Subcutaneous adipose tissue (tissue), 4 donors: ENCODE results near the gene SPAG17. TPM values are rescaled to one million over a fixed set of nuclear protein-coding genes. Genes with fewer than 3 reads are reported as not detected.

Experiments used
- CTCF ChIP-seq: fragments of 450-650 bp; IDR thresholded peaks from one replicate; pipeline ENCODE4 v1.5.1; 2016; ENCODE audit warnings: low read depth, mild to moderate bottlenecking, control low read depth, antibody characterized with exemption, moderate library complexity
- total RNA-seq, 4 donors: library from RNA; depleted of rRNA; stranded (reverse); fragments of >200 nt; gene quantifications; one replicate each; pipeline ENCODE4 v1.1.0, GENCODE V29; 2016

SPAG17 gene
- total RNA-seq, 4 donors from 2014 or later, result 0.82 to 2.7 (median 1.6) TPM

GRCh38 chr1:118143121-118143520 is 41.9 kb downstream of the SPAG17 start:
- no peak for TF ChIP-seq CTCF

- no peak for TF ChIP-seq CTCF
Measured at GRCh38 chr1:118142546-118142945, 42.5 kb downstream of the SPAG17 start.

GRCh38 chr1:118137900-118138299 is 47.1 kb downstream of the SPAG17 start:
- no peak for TF ChIP-seq CTCF

DNA sequence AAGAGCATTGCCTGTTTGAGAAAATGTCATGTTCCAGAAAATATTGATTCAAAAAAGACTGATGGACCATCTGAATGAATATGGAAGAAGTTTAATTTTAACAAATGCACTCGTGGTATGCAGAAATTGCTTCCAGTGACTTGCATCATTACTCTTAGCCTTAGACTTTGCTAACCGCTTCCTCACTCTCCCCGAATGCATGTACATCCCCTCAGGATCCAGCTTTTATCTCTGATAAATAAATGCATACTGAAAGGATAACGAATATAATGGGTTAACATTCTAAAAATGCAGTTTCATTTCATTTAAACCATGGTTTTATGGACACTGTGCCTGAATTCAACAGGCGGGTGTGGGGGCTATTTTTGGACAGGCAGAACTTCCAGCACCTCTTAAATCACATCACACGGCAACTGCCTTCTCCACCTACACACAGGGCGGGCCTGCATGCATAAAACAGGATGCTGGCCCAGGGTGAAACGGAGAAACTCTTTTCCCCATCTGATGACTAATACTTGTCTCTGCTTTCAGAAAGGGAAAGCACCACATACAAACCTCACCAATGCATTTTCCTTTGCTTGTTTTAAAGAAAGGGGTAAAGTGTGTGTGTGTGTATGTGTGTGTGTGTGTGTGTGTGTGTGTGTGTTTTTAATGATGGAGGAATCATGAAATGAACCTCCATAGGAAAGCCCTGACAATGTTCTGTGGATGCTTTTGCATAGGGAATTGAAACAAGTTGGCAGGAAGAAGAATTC is 48.7 kb downstream of the SPAG17 start:
- TF ChIP-seq CTCF, result no peak

GRCh38 chr1:118132000-118132399 is 53.0 kb downstream of the SPAG17 start:
- no peak for TF ChIP-seq CTCF

DNA sequence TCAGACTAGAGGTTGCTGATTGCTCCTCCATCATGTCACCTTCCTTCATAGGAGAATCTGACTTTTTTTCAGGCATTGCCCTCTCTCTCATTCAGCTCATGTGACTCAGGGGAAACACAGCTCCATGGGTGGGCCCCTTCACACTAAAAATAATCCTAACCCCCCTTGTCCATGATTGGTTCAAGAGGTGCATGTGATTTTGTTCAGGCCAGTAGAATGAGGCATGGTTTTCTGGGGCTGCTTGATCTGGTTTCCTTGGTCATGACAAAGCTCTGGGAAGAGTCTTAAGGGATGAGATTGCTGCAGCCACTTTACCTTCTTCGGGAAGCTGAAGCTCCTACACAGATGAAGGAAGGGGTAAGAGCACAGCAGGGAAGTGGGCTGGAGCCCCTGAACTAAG is 56.3 kb downstream of the SPAG17 start:
- no peak for TF ChIP-seq CTCF

DNA sequence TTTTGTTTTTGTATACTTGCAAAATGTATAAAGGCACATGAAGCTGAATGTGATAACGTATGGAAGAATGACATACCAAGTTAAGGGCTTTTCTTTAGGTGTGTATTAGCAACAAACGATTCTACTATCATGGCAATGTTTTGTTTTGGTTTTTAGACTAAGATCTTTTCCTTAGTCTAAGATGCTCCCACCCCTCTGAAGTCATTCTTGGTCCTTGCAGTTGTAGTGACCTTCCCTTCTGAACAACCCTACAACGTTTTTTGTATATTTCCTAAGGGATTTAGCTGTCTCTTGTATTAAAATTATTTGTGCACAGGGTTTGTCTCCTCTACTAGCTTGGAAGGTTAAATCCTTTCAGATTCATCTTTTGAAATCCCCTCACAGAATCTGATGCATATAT is 61.0 kb downstream of the SPAG17 start:
- no peak for TF ChIP-seq CTCF
